Smooth muscle cell (in vitro differentiated cells): Measurements from ENCODE around the gene MSANTD3. TPM values are rescaled to one million over a fixed set of nuclear protein-coding genes. Genes with fewer than 3 reads are reported as not detected.

ENCODE experiments used
- DNase-seq: peaks from one replicate; lab custom pipeline; 2025; ENCODE audit not compliant: unreplicated experiment; lab: John Stamatoyannopoulos, UW
- H2AFZ ChIP-seq: fragments of 200-600 bp; sonication (generic); 2 replicates; pipeline ENCODE4 v1.6.0; 2016; ENCODE audit warnings: antibody characterized with exemption, low read depth, mild to moderate bottlenecking
- H3F3A ChIP-seq: fragments of 200-600 bp; sonication (generic); 2 replicates; pipeline ENCODE4 v1.6.0; 2017; ENCODE audit warnings: antibody characterized with exemption, low read depth
- H3K27ac ChIP-seq: fragments of 200-600 bp; sonication (generic); 2 replicates; pipeline ENCODE4 v1.5.1; 2016; ENCODE audit warnings: low read depth, mild to moderate bottlenecking
- H3K27me3 ChIP-seq: fragments of 200-600 bp; sonication (generic); 2 replicates; pipeline ENCODE4 v1.6.1; 2016; ENCODE audit warnings: low read depth, mild to moderate bottlenecking
- H3K36me3 ChIP-seq: fragments of 200-600 bp; sonication (generic); 2 replicates; pipeline ENCODE4 v1.5.1; 2016; ENCODE audit warnings: low read depth
- H3K4me1 ChIP-seq: fragments of 200-600 bp; sonication (generic); 2 replicates; pipeline ENCODE4 v1.5.1; 2016; ENCODE audit warnings: low read depth
- H3K4me2 ChIP-seq: fragments of 200-600 bp; sonication (generic); 2 replicates; pipeline ENCODE4 v1.6.0; 2016; ENCODE audit warnings: mild to moderate bottlenecking
- H3K4me3 ChIP-seq: fragments of 200-600 bp; sonication (generic); 2 replicates; pipeline ENCODE4 v1.5.1; 2016; ENCODE audit warnings: mild to moderate bottlenecking
- H3K79me2 ChIP-seq: fragments of 200-600 bp; sonication (generic); 2 replicates; pipeline ENCODE4 v1.6.0; 2016; ENCODE audit warnings: low read depth, mild to moderate bottlenecking
- H3K9ac ChIP-seq: fragments of 200-600 bp; sonication (generic); 2 replicates; pipeline ENCODE4 v1.6.0; 2016; ENCODE audit warnings: low read depth
- H3K9me3 ChIP-seq: fragments of 200-600 bp; sonication (generic); replicated peaks from 2 replicates; pipeline ENCODE4 v1.5.1; 2016; ENCODE audit warnings: low read depth
- H4K20me1 ChIP-seq: fragments of 200-600 bp; sonication (generic); 2 replicates; pipeline ENCODE4 v1.6.0; 2016; ENCODE audit warnings: low read depth
- WGBS: methylation state at CpG from one replicate; pipeline ENCODE4 v1.1.7; 2016; ENCODE audit warnings: low lambda C conversion rate; 5-methylcytosine and 5-hydroxymethylcytosine counted together
- polyA plus RNA-seq: library from polyadenylated mRNA; unstranded; fragments of >200 nt; fragmentation: Nextera tagmentation; extraction: Ambion mirVana; gene quantifications from 2 replicates; pipeline ENCODE4 v1.2.1, GENCODE V29; 2016
- total RNA-seq: library from RNA; depleted of rRNA; stranded (reverse); fragments of >200 nt; gene quantifications from 2 replicates; pipeline ENCODE4 v1.2.3, GENCODE V29; 2014
- TF ChIP-seq, protein P1 (sequence below): fragments of 200-600 bp; sonication (generic); IDR thresholded peaks from 2 replicates; pipeline ENCODE4 v1.5.1; 2017; ENCODE audit warnings: borderline replicate concordance, mild to moderate bottlenecking, antibody characterized with exemption; ENCODE audit not compliant: insufficient read depth, poor library complexity, severe bottlenecking

MSANTD3 gene
- total and polyA plus RNA-seq, 2 experiments from 2014 or later, result 40.4 to 49.1 TPM

DNA sequence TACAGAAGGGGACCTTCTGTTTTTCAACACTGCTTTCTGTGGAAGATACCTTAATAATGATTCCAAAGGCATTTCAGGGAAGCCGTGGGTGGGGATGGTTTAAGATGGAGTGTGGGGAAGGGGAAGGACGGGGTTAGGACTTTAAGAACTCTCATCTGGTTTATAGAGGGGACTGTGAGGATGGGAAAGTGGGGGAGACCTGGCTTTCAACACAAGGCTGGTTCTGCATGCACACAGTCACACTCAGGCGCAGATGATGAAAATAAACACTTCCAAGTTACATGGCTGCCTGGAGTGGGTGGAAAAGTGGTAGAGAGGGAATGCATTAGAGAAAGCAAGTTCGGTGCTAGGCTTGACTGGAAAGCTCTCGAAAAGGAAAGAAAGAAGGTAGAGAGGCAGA, 4.9 kb downstream of the MSANTD3 start:
- peak overlapping the region; percentile 20 for H3K4me2 ChIP-seq
- TF ChIP-seq, protein P1, sequence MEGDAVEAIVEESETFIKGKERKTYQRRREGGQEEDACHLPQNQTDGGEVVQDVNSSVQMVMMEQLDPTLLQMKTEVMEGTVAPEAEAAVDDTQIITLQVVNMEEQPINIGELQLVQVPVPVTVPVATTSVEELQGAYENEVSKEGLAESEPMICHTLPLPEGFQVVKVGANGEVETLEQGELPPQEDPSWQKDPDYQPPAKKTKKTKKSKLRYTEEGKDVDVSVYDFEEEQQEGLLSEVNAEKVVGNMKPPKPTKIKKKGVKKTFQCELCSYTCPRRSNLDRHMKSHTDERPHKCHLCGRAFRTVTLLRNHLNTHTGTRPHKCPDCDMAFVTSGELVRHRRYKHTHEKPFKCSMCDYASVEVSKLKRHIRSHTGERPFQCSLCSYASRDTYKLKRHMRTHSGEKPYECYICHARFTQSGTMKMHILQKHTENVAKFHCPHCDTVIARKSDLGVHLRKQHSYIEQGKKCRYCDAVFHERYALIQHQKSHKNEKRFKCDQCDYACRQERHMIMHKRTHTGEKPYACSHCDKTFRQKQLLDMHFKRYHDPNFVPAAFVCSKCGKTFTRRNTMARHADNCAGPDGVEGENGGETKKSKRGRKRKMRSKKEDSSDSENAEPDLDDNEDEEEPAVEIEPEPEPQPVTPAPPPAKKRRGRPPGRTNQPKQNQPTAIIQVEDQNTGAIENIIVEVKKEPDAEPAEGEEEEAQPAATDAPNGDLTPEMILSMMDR, result no peak
- no peak overlapping the region for H2AFZ ChIP-seq
- 46% methylated on average over 5 of the region's 5 CpGs for WGBS
- H3F3A ChIP-seq, result peaks cover 17% of the 10 kb centered on the region
- H3K27ac ChIP-seq, result peak overlapping the region; percentile 99
- H4K20me1 ChIP-seq, result peaks cover 50% of the 10 kb centered on the region
- no peaks in the 10 kb centered on the region for H3K36me3 ChIP-seq
- no peak overlapping the region for H3K9ac ChIP-seq
- no peak for DNase-seq
- H3K4me1 ChIP-seq, result peaks cover 21% of the 10 kb centered on the region
- H3K27me3 ChIP-seq, result no peaks in the 10 kb centered on the region
- peaks cover 84% of the 10 kb centered on the region for H3K79me2 ChIP-seq
- no peaks in the 10 kb centered on the region for H3K9me3 ChIP-seq
- H3K4me3 ChIP-seq, result no peak overlapping the region

DNA sequence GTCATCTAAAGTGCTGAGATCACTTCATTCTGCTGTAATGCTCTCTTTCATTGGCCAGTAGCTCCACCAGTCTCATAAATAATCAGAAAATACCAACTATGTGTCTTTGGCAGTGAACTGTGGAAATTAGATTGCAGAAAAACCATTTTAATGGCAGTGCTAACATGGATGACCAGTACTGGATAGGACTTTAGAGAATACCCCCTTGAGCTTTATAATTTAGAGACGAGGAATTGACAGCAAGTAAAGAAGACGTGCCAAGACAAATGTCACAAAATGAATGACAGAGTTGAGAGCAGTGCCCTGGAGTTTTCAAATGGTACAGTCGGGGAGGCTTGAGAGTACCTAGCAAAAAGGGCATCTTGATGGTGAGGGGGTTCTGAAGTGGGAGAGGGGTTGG, 5.8 kb downstream of the MSANTD3 start:
- H3K4me1 ChIP-seq, result peaks cover 21% of the 10 kb centered on the region
- H3K4me3 ChIP-seq, result no peak overlapping the region
- DNase-seq, result no peak
- H3K27me3 ChIP-seq, result no peaks in the 10 kb centered on the region
- peaks cover 58% of the 10 kb centered on the region for H4K20me1 ChIP-seq
- H3F3A ChIP-seq, result peaks cover 23% of the 10 kb centered on the region
- TF ChIP-seq, protein P1, result no peak
- no peak overlapping the region for H2AFZ ChIP-seq
- WGBS, result 94% methylated on average over 3 of the region's 3 CpGs
- H3K4me2 ChIP-seq, result no peak overlapping the region
- peak overlapping the region; percentile 99 for H3K27ac ChIP-seq
- no peaks in the 10 kb centered on the region for H3K36me3 ChIP-seq
- H3K9ac ChIP-seq, result no peak overlapping the region
- peaks cover 91% of the 10 kb centered on the region for H3K79me2 ChIP-seq
- no peaks in the 10 kb centered on the region for H3K9me3 ChIP-seq

DNA sequence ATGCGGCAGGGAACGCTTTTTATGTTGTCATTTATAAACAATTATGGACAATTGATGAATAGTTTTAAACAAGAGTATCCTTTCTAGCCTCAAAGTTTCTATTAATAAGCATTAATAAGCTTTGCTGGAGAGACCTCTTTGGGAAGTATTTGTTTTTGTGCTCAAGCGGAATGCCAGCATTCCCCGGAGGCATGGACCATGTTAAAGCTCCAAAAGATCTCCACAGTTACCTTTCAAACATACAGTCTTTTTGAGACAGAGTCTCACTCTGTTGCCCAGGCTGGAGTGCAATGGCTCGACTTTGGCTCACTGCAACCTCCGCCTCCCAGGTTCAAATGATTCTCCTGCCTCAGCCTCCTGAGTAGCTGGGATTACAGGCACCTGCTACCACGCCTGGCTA, 9.6 kb downstream of the MSANTD3 start:
- Histone ChIP-seq H3K79me2 (peaks cover 93% of the 10 kb centered on the region), H3K27ac (no peak overlapping the region), H2AFZ (no peak overlapping the region), H3K36me3 (no peaks in the 10 kb centered on the region), H3K9me3 (no peaks in the 10 kb centered on the region), H3K4me2 (no peak overlapping the region), H3K4me3 (no peak overlapping the region), H3F3A (peaks cover 6% of the 10 kb centered on the region), H3K9ac (no peak overlapping the region), H3K27me3 (no peaks in the 10 kb centered on the region), H3K4me1 (no peaks in the 10 kb centered on the region), H4K20me1 (peaks cover 96% of the 10 kb centered on the region)
- WGBS, result 98% methylated on average over 7 of the region's 7 CpGs
- no peak for DNase-seq
- TF ChIP-seq, protein P1, result no peak
